ENCODE measurements around the gene C6orf89. TPM values are rescaled to one million over a fixed set of nuclear protein-coding genes. Genes with fewer than 3 reads are reported as not detected.

C6orf89 gene
- total RNA-seq, 1 experiment from 2014 or later: 36.8 TPM

DNA sequence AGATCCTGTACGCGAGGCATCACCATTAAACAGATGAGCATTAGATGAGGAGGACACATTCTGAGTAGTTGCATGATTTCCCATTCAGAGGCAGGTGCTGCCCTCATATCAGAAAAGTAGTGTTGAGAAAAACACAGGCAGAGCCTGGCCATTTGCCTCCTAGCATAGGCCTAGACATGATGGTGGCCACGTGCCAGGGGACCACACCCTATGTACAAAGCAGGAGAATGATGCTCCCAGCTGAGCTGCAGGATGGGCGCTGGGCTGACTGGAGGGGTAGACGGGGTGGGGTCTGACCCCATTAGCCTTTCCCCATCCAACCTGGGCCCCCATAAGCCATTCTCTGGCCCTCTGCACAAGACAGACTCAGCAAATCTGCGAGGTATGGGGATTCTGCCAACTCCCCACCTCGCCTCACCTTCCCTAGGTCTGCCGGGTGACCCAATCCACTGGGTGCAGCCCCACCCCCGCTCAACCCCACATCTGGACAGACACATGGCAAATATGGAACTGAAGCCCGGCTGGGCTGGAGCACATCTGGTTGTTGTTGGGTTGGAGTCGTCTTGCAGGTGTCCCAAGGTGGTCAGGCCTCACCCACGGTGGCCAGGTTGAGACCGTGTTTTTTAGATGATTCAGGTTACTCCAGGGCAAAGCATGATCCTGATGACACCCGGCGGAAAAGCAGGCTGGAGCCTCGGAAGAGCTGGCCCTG lies 82.7 kb downstream of the C6orf89 start:
- no peak for DNase-seq (ENCODE audit: low spot score)

DNA sequence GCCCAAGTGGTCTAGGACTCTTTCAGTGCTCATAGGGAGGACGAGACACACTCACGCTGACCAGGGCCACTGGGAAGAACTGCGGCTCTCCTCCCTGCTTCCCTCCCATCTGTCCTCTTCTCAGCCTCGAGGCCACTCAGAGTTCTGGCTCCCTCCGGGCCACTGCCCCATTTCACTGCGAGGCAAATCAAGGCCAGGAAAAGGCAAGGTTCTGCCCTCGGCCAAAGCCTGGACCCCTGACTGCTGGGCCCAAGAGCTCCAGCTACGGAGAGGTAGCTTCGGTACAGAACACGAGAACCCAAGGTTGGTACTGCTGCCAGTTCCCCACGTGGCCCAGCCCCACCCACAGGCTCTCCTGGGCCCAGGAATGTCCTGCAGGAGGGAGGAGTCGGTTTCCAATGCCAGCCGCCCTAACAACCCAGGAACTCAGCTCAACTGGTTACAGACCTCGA lies 83.5 kb downstream of the C6orf89 start:
- no peak for DNase-seq (ENCODE audit: low spot score)

DNA sequence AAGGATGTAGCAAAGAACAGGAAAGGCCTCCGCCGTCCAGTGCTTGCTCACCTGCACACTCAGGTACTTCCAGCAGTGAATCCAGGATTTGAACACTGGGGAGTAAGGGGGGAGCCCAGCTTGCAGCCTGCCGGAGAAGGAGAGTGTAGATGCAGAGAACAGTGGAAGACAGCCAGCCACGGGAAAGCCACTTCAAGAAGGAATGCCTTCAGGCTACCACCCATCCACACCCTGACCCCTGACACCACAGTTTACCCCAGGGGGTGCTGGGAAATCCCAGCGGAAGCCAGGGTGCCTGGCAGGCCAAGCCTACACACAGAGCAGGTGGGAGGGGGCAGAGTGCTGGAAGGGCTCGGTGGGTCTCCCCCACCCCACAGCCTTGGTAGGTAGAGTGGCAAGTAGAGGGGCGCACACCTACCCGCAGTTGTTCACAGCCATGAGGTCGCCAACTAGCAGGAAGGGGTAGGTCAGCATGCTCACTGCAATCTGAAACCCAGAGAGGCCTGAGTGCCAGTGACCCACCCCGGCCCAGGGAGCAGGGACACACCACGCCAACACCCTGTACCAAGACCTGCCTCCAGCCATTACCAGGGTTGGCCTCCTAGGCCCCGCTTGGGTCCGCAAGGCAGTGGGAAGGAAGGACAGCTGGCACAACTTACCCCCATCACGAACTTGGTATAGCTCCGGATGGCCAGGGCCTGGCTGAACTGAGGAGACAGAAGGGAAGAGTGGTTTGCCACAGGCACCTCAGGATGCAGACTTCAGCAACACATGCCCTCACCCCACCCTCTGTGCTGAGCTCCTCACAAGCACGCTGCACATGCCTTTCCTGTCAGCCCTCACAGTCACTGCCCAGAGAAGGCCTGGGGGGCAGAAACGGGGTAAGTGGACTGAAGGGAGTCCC lies 84.5 kb downstream of the C6orf89 start:
- no peak for DNase-seq (ENCODE audit: low spot score)

DNA sequence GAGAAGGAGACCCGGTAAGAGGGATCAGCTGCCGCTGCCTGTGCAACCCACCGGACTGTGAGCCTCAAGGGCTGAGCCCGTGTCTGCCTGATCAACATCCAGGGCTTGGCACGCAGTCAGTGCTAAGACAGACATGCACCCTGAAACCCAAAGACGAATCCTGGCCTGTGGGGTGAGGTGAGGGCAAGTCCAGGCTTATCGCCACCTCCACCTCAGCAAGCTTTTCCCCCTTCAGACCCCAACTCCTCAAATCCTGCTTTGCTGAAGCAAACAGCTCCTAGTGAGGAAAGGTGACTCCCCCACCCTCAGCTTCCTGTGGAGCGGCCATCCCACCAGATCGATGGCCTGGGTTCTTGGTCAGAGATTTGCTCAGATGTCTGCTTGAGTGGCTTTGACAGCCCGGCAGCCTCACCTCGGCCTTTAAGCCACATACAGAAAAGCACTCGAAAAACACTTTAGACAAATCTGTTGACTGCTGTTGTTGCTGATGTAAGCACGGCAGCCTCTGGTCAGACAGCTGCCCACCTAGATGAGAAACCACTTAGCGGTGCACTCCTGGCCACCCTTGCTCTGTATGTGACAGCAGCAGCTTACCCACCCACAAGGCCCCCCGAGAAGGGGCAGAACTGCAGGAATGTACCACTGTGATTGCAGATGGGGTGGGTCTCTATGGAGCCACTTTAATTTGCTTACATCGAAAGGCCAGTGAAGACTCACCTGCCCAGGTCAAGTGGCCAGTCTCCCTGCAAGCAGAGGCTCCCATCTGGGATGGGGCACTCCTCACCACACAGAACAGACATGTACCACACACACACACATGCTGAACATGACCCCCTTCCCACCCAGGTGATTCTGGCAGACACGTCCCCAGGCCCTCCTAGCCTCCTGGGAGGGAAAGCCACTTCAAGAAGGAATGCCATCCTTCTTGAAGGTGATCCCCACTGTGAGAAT lies 85.4 kb downstream of the C6orf89 start:
- no peak for DNase-seq (ENCODE audit: low spot score)

DNA sequence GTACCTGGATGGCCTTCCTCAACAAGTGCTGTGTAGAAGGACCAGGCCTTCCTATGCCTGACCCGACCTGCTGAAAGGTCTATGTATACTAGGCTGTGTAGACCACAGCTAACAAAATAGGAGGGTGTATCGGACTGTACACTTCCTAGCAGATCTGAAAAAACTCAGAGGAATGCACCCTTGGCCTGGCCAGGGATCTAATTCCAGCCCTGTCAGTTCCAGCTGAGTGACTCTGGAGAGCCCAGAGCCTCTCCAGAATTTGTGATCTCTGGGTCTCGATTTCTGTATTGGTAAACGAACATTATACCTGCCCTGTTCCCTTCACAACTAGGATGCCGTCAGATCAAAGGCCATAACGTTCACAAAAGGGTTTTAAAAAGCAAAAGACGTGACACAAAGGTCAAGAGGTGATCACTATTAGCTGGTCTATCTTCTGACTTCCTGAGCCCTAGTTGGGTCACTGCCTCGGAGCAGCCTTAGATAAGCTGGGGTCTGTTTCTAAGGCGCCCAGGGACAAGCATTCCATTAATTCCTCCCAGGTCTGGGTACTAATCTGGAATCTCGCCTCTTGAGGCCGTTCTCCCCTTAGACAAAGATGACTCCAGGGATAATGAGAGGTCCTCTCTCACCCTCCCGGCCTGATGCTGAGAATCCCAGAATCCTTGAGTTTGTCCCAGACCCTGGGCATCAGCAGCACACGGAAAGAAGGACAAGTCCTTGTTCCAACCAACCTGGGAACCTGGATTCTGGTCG lies 86.3 kb downstream of the C6orf89 start:
- no peak for DNase-seq (ENCODE audit: low spot score)

DNA sequence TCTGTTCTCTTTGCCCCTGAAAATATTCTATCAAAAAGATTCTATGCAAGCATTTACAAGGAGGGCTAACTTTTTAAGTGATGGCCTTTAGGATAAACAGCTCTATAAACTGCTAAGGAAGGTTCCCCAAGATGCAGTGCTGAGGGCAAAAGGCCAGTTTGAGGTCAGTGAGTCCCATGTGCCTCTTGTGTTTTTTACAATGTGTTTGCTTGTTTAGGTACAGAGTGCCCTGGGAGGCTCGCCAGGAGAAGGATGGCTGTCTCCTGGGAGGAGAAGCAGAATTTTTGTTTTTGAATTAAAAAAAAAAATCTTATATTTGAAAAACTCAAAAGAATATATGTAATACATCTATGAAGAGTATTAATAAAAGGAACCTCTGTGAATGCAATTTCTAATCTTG lies 87.4 kb downstream of the C6orf89 start:
- DNase-seq (ENCODE audit: low spot score): no peak

DNA sequence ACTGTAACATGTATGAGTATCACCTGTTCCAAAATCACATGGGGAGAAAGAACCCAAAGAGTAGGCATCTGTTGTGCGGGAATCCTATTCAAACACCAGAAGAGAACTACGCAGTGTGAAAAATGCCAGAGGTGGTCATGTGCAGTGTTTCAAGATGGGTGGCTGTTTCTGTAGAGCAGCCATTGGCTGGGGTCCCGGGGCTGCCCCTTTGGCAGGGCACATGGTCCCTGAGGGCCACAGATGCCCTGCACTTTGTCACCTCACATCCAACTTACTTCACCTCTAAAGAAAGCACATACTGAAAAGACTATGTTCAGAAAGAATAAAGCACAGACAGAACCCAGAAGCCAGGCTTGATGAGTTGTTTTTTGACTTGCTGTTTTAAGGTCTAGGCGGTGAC lies 87.9 kb downstream of the C6orf89 start:
- DNase-seq (ENCODE audit: low spot score): no peak

DNA sequence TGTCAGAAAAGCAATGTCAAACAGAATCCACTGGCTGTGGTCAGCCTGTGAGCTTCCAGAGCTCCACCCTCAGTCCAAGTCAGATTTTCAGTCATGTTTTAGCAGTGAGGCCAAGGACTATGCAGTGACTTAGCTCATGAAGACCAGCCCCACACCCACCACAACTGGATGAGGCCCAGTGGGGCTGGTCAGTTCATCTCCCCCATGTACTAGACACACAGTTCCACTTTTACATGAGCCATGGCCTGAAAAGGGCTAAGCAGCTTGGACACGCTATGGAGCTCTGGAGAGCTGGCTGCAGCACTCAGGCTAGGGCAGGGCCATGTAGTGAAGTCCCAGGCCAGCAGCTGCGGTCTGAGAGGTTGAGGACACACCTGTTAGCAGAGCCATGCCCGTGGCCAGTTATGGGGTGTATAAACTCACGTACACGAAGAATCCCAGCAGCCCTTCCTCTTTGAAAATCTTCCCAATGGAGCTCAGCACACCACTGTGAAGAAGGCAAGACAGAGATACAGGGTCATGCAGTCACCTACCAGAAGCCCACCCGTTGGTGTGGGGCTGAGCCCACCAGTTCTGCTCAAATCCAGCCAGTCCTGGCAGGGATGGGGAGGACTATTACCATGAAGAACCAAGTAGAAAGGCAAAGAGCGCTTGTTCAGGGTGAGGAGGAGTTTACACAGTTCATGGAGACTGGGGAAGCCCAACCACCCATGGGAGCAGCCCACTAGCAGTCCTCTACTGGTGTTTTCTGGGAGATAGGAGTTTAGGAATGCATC lies 89.7 kb downstream of the C6orf89 start:
- DNase-seq (ENCODE audit: low spot score): no peak

DNA sequence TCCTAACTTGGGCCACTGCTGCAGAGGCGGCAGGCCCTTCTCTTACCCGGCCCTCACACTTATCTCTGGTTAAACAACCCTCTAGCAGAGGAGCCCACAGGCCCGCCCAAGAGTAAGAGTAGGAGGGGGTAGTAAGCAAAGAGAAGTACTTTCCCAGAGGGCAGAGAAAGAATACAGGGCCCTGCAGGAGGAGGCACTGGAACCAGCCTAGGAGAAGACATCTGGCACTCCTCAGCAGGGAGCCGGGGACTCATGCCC lies 90.2 kb downstream of the C6orf89 start:
- no peak for DNase-seq (ENCODE audit: low spot score)

DNA sequence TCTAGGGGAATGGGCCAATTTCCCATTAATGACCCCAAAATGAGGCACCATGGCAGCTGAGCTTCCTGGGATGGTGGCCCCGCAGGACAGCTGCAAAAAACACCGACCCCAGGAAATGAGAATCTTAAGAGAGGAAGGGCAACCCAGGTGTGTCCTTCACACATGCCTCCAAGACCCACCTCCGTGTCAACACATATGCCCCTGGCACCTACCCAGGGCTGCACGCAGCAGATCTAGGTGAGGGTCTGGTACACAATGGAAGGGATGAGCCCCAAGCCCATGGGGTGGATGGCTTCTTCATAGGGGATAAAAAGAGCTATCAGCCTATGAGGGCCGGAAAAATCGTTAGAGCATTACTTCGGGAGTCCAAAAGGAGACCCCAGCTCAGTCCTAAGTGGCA lies 90.8 kb downstream of the C6orf89 start:
- DNase-seq (ENCODE audit: low spot score): no peak

DNA sequence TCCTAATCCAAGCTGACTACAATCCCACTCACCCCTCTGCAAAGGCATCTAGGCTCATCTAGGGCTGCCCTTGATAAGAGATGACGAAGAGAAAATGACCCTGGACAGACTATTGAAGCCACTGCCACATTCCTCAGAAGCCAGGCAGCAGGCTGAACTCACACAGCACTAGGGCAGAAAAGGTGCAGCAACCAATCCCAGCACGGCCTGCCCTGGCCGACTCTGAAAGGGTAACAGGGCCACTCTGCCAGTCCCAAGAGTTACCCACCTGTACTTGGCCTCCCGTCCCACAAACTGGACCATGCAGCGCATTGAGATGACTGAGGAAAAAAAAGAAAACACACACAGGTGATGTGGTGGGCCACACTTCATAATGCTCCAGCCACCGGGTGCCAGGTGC lies 91.2 kb downstream of the C6orf89 start:
- no peak for DNase-seq (ENCODE audit: low spot score)

DNA sequence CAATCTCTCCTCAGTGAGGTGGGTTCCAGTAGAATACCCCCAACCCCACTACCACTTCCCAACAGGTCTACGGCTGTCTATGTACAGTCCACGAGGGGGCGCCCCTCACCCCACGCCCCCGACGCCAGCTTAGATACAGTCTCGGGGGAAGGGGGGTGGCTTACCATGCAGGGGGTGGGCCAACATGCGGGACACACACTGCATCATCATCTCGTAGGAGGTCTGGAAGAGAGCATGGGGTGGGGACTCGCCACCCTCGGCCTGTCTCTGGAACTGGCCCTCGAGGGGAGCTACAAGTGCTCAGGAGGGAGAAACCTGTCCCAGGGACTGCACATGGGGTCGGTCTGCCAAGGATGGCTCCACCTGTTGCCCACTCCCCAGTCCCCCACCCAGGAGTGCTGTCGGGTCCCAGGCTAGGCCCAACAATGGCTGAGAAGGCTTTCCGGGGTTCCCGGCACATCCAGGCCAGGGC lies 91.8 kb downstream of the C6orf89 start:
- DNase-seq (ENCODE audit: low spot score): no peak

Other genes starting within 250 kb of the C6orf89 start
- 207 TPM in 2 replicates for gene CDKN1A, start 207.2 kb upstream of the C6orf89 start, total RNA-seq (2014; rRNA removed; shearing (Covaris generic))
- not detected in 2 replicates for gene RAB44, start 188.1 kb upstream of the C6orf89 start, total RNA-seq (2014; rRNA removed; shearing (Covaris generic))
- 0.24 TPM in 1 of 2 replicates, not detected in the other for gene CPNE5, start 46.5 kb upstream of the C6orf89 start, total RNA-seq (2014; rRNA removed; shearing (Covaris generic))
- gene PPIL1, start 11.1 kb upstream of the C6orf89 start, total RNA-seq (2014; rRNA removed; shearing (Covaris generic)): 64.3 and 71.7 TPM in 2 replicates
- 0.74 TPM in 1 of 2 replicates, not detected in the other for gene PI16, start 68.8 kb downstream of the C6orf89 start, total RNA-seq (2014; rRNA removed; shearing (Covaris generic))
- gene MTCH1, start 100.2 kb downstream of the C6orf89 start, total RNA-seq (2014; rRNA removed; shearing (Covaris generic)): 189 and 200 TPM in 2 replicates
- gene FGD2, start 119.7 kb downstream of the C6orf89 start, total RNA-seq (2014; rRNA removed; shearing (Covaris generic)): not detected in 2 replicates

Measured in A172 (cell line).